PC-3 (cell line): ENCODE results near the gene MADCAM1.

Source experiments
- EZH2 ChIP-seq: fragments of 300-600 bp; sonication (generic); IDR thresholded peaks from one replicate; pipeline ENCODE4 v1.6.1; 2017; ENCODE audit warnings: antibody characterized with exemption, mild to moderate bottlenecking, low read length; ENCODE audit not compliant: unreplicated experiment
- TF ChIP-seq, protein P1 (sequence below): fragments of 300-600 bp; sonication (generic); conservative IDR thresholded peaks from 2 replicates; pipeline ENCODE4 v1.5.1; 2017; ENCODE audit warnings: antibody characterized with exemption, low read depth, mild to moderate bottlenecking, low read length

DNA sequence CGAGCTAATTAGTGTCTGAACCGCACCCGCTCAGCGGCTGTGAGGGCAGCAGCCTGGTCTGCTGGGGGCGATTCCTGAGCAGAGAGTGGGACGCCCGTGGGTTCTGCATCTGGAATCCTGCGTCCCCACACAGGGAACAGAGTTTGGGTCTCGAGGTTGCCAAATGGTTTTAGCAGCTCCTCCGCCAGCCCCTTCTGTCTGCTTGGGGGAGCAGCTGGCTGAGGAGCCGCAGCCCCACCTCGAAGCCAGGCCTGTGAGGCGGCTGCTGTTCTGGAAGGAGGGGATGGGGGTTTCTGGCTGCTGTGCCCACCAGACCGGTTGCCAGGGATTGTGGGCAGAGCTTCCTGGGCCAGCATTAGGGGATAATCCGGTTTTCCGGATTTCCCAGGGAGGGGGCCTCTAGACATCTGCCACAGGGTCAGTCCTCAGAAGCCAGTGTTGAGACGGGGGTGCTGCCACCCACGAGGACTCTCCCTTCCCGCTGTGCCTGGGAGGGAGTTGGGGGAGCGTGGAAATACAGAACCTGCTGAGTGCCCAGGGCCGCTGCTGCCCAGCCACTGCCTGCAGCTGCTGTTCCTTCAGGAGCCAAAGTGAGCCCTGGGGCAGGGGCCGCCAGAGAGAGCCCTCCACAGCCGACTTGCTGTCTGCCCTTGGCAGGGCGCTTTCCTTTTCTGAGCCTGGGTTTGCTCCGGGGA is 37.2 kb downstream of the MADCAM1 start:
- TF ChIP-seq, protein P1, sequence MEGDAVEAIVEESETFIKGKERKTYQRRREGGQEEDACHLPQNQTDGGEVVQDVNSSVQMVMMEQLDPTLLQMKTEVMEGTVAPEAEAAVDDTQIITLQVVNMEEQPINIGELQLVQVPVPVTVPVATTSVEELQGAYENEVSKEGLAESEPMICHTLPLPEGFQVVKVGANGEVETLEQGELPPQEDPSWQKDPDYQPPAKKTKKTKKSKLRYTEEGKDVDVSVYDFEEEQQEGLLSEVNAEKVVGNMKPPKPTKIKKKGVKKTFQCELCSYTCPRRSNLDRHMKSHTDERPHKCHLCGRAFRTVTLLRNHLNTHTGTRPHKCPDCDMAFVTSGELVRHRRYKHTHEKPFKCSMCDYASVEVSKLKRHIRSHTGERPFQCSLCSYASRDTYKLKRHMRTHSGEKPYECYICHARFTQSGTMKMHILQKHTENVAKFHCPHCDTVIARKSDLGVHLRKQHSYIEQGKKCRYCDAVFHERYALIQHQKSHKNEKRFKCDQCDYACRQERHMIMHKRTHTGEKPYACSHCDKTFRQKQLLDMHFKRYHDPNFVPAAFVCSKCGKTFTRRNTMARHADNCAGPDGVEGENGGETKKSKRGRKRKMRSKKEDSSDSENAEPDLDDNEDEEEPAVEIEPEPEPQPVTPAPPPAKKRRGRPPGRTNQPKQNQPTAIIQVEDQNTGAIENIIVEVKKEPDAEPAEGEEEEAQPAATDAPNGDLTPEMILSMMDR, result no peak
- TF ChIP-seq EZH2, result no peak
